ENCODE measurements around the gene GTF2A1.
"Not testable (repeated sequence)": the region's sequence is repeated elsewhere in the genome, so short reads cannot be mapped to it uniquely, and the experiment has no call there.

Gene GTF2A1

DNA sequence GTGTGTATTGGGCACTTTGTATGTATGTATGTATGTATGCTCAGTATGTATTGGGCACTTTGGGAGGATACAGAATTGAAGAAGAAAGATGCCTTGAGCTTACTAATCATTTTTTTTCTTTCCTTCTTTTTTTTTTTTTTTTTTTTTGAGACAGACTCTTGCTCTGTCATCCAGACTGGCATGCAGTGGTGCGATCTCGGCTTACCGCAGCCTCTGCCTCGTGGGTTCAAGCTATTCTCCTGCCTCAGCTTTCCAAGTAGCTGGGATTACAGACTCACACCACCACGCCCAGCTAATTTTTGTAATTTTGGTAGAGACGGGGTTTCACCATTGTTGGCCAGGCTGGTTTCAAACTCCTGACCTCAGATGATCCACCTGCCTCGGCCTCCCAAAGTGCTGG, 3.0 kb upstream of the GTF2A1 start:
- H3K36me3 ChIP-seq (ENCODE audit: control insufficient read depth, insufficient read depth, low read length); H3K27me3 ChIP-seq (ENCODE audit: control insufficient read depth, insufficient read depth, low read length); H3K4me3 ChIP-seq (ENCODE audit: low read depth, low read length); H3K9ac ChIP-seq (ENCODE audit: low read depth, low read length); H3K9me3 ChIP-seq (ENCODE audit: control insufficient read depth, insufficient read depth, low read length); H3K4me1 ChIP-seq (ENCODE audit: control insufficient read depth, insufficient read depth, low read length): not testable (repeated sequence)

DNA sequence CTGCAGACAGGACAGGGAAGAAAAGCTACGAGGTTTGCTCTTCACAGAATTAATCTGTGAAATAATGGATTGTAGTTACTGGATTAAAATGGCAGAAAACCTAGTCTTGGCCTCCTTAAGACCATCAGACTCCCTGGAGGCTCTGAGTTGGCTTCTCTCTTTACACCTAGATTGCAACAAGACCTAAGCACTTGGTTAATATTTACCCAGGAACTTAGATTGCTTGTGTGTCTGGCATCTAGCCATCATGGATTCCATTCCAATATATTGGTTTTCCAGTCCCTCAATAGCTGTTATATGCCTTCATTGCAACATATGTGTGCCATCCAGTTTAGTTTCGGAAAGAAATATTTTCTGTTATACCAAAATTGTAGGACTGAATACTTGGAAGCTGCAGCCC, 1.9 kb upstream of the GTF2A1 start:
- Histone ChIP-seq H3K4me1 (ENCODE audit: control insufficient read depth, insufficient read depth, low read length) (peaks cover 11% of the 10 kb centered on the region), H3K36me3 (ENCODE audit: control insufficient read depth, insufficient read depth, low read length) (no peaks in the 10 kb centered on the region), H3K4me3 (ENCODE audit: low read depth, low read length) (no peak overlapping the region), H3K27me3 (ENCODE audit: control insufficient read depth, insufficient read depth, low read length) (no peaks in the 10 kb centered on the region), H3K9me3 (ENCODE audit: control insufficient read depth, insufficient read depth, low read length) (no peaks in the 10 kb centered on the region), H3K9ac (ENCODE audit: low read depth, low read length) (no peak overlapping the region)

DNA sequence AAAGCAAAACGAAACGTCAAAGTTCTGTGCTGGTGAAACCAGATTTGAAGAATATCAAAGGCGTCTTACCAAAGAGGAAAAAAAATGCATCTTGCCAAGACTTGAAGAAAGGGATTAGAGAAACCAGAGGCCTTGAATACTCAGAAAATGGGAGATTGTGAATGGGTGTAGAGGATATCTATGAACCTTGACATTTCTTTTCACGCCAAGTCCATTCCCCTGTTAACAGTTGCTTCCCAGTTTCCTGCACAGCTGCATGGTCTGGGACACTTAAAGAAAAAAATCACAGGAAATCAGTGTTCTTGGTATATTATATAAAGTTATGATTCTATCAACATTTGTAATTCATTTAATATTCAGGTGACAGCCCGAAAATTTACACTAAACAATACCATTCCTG, 1.4 kb upstream of the GTF2A1 start:
- no peaks in the 10 kb centered on the region for H3K27me3 ChIP-seq (ENCODE audit: control insufficient read depth, insufficient read depth, low read length)
- peaks cover 17% of the 10 kb centered on the region for H3K4me1 ChIP-seq (ENCODE audit: control insufficient read depth, insufficient read depth, low read length)
- H3K9ac ChIP-seq (ENCODE audit: low read depth, low read length): peak overlapping the region; percentile 91
- peak overlapping the region; percentile 95 for H3K4me3 ChIP-seq (ENCODE audit: low read depth, low read length)
- H3K9me3 ChIP-seq (ENCODE audit: control insufficient read depth, insufficient read depth, low read length): no peaks in the 10 kb centered on the region
- H3K36me3 ChIP-seq (ENCODE audit: control insufficient read depth, insufficient read depth, low read length): no peaks in the 10 kb centered on the region

DNA sequence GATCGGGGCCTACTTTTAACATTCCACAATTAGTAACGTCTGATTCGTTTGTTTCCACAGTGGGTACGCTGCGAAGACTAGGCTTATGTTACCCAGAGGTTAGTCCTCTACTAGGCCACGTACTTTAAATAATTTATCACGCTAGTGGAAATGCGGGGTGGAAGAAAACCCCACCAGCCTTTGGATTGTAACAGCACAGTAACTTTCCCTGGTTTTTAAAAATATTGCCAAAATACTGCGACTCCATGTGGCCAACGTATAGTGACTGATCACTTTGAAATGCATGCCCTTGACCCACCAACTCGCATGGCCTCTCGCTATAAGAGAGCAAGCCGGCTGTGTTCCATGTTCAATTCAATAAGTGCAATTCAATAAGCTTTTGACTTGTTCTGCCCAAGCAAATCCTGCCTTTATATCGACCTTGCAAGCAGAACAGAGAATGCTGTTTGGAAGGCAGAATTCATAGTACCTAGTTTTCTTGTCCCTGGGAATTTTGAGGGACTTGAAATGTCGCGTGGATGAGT, 882 bp upstream of the GTF2A1 start:
- Histone ChIP-seq H3K9ac (ENCODE audit: low read depth, low read length) (peak overlapping the region; percentile 91), H3K36me3 (ENCODE audit: control insufficient read depth, insufficient read depth, low read length) (no peaks in the 10 kb centered on the region), H3K4me1 (ENCODE audit: control insufficient read depth, insufficient read depth, low read length) (peaks cover 18% of the 10 kb centered on the region), H3K9me3 (ENCODE audit: control insufficient read depth, insufficient read depth, low read length) (no peaks in the 10 kb centered on the region), H3K27me3 (ENCODE audit: control insufficient read depth, insufficient read depth, low read length) (no peaks in the 10 kb centered on the region), H3K4me3 (ENCODE audit: low read depth, low read length) (peak overlapping the region; percentile 95)

DNA sequence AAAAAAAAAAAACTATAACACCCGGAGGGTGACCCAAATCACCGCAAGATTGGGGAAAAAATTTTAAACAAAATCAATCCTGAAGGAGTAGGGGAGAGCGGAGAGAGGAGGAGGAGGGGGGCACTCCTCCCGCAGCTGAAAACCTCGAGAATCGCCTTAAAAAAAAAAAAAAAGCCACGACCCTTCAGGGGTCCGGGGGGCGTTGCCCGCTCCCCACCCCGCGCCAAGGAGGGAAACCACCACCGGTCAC, 254 bp downstream of the GTF2A1 start:
- H3K9ac ChIP-seq (ENCODE audit: low read depth, low read length): peak overlapping the region; percentile 85
- H3K9me3 ChIP-seq (ENCODE audit: control insufficient read depth, insufficient read depth, low read length): no peaks in the 10 kb centered on the region
- H3K4me1 ChIP-seq (ENCODE audit: control insufficient read depth, insufficient read depth, low read length): peaks cover 18% of the 10 kb centered on the region
- H3K36me3 ChIP-seq (ENCODE audit: control insufficient read depth, insufficient read depth, low read length): peaks cover 3% of the 10 kb centered on the region
- H3K4me3 ChIP-seq (ENCODE audit: low read depth, low read length): peak overlapping the region; percentile 73
- H3K27me3 ChIP-seq (ENCODE audit: control insufficient read depth, insufficient read depth, low read length): no peaks in the 10 kb centered on the region

DNA sequence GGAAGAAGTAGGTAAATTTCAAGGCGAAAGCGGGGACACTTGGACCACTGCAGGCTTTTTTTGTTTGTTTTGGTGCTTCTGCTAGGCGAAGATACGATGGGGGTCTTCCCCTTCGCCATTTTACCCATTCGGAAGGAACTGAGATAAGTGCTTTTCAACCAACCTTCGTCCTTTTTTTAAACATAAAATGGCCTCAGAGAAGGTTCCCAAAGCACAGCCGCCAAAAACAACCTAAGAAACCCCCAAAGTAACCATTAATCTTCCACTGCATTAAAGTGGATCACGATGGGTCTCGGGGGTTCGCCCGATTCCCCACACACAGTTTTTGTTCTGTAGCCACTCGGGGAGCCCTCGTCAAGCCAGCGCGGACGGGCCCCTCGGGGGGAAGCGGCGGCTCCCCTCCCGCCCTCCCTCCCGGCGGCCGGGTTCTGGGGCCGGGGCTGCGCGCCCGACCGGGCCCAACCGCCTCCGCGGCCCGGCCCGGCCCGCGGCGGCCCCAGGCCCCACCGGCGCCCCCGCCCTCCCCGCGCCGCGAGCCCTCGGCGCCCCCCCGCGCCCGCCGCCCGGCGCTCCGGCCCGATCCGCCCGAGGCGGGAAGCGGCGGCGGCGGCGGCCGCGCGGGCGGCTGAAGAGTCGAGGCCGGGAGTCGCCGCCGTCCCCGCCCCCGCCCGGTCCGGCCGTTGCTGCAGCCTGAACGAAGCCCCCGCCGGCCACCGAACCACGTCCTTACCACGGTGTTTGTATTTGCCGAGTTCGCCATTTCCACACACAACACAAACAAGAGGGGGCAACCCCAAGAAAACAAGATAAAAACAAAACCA, 790 bp downstream of the GTF2A1 start:
- Histone ChIP-seq H3K4me1 (ENCODE audit: control insufficient read depth, insufficient read depth, low read length) (peaks cover 18% of the 10 kb centered on the region), H3K27me3 (ENCODE audit: control insufficient read depth, insufficient read depth, low read length) (no peaks in the 10 kb centered on the region), H3K9me3 (ENCODE audit: control insufficient read depth, insufficient read depth, low read length) (no peaks in the 10 kb centered on the region), H3K4me3 (ENCODE audit: low read depth, low read length) (peak overlapping the region; percentile 95), H3K9ac (ENCODE audit: low read depth, low read length) (peak overlapping the region; percentile 98), H3K36me3 (ENCODE audit: control insufficient read depth, insufficient read depth, low read length) (peaks cover 8% of the 10 kb centered on the region)

DNA sequence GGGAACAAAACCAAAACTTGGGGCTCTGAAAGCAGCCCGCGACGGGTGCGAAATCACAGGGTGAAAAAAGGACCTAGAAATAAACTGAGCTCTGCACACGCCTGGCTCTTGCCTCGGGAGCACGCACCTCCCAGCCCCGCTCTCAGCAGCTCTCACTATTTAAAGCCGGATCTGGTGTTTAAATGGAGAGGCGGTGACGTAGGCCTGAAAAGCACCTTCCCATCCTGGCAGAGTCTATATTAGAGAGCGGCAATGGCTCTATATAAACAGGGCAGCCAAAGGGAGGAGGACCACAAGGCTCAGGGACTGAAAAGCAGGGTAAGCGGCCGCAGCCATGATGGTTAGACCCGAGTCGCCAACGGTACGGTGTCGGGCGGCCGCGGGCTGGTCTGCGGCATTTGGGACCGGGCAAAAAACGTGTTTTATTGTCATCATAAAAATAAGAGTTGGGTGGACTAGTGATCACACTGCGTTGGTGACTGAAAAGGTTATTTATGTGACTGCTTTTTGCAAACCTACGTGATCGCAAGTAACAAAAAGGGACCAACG, 1.5 kb downstream of the GTF2A1 start:
- Histone ChIP-seq H3K4me1 (ENCODE audit: control insufficient read depth, insufficient read depth, low read length) (peaks cover 18% of the 10 kb centered on the region), H3K9ac (ENCODE audit: low read depth, low read length) (peak overlapping the region; percentile 98), H3K36me3 (ENCODE audit: control insufficient read depth, insufficient read depth, low read length) (peaks cover 8% of the 10 kb centered on the region), H3K27me3 (ENCODE audit: control insufficient read depth, insufficient read depth, low read length) (no peaks in the 10 kb centered on the region), H3K4me3 (ENCODE audit: low read depth, low read length) (peak overlapping the region; percentile 95), H3K9me3 (ENCODE audit: control insufficient read depth, insufficient read depth, low read length) (no peaks in the 10 kb centered on the region)

DNA sequence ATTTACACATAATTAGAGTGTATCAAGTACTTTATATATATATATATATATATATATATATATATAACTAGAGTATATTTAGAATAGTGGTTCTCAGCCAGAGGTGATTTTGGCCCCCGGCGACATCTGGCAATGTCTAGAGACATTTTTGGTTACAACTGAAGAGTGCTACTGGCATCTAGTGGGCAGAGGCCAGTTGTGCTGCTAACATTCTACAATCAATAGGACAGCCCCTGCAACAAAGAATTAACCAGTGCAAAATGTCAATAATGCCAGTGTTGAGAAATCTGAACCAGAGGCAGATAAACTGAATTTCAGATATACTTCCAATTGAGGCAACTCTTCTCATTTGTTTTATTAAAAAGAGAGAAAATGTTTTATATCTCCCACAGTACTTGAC, 8.9 kb downstream of the GTF2A1 start:
- Histone ChIP-seq H3K9ac (ENCODE audit: low read depth, low read length) (no peak overlapping the region), H3K36me3 (ENCODE audit: control insufficient read depth, insufficient read depth, low read length) (peaks cover 8% of the 10 kb centered on the region), H3K27me3 (ENCODE audit: control insufficient read depth, insufficient read depth, low read length) (no peaks in the 10 kb centered on the region), H3K4me1 (ENCODE audit: control insufficient read depth, insufficient read depth, low read length) (no peaks in the 10 kb centered on the region), H3K9me3 (ENCODE audit: control insufficient read depth, insufficient read depth, low read length) (no peaks in the 10 kb centered on the region), H3K4me3 (ENCODE audit: low read depth, low read length) (no peak overlapping the region)

DNA sequence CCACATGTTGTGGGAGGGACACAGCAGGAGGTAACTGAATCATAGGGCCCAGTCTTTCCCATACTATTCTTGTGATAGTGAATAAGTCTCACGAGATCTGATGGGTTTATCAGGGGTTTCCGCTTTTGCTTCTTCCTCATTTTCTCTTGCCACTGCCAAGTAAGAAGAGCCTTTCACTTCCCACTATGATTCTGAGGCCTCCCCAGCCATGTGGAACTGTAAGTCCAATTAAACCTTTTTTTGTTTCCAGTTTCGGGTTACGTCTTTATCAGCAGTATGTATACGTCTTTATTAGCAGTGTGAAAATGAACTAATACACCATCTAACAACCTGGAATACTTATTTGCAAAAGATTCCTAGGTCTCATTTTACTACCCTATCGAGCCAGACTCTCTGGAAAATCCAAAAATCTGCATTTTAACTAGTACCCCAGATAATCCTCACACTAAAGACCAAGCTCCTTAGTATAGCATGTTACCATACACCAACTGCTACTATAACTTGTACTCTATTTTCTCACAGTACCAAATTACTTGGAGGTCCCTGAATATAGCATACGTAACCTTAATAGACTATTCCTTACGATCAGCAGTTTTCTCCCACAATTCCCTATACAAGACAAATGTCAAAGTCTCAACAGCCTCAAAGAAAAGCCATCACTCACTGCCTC, 11.5 kb downstream of the GTF2A1 start:
- Histone ChIP-seq H3K9me3 (ENCODE audit: control insufficient read depth, insufficient read depth, low read length) (no peaks in the 10 kb centered on the region), H3K27me3 (ENCODE audit: control insufficient read depth, insufficient read depth, low read length) (no peaks in the 10 kb centered on the region), H3K9ac (ENCODE audit: low read depth, low read length) (no peak overlapping the region), H3K36me3 (ENCODE audit: control insufficient read depth, insufficient read depth, low read length) (peaks cover 2% of the 10 kb centered on the region), H3K4me3 (ENCODE audit: low read depth, low read length) (no peak overlapping the region), H3K4me1 (ENCODE audit: control insufficient read depth, insufficient read depth, low read length) (no peaks in the 10 kb centered on the region)

DNA sequence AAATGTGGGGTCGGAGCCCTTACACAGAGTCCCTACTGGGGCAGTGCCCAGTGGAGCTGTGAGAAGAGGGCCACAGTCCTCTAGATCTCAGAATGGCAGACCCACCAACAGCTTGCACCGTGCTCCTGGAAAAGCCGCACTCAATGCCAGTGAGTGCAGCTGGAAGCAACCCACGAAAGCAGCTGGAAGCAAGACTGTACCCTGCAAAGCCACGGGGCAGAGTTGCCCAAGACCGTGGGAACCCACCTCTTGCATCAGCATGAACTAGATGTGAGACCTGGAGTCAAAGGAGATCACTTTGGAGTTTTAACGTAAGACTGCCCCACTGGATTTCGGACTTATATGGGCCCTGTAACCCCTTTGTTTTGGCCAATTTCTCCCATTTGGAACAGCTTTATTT, 12.3 kb downstream of the GTF2A1 start:
- Histone ChIP-seq H3K9ac (ENCODE audit: low read depth, low read length) (no peak overlapping the region), H3K36me3 (ENCODE audit: control insufficient read depth, insufficient read depth, low read length) (peaks cover 6% of the 10 kb centered on the region), H3K27me3 (ENCODE audit: control insufficient read depth, insufficient read depth, low read length) (no peaks in the 10 kb centered on the region), H3K9me3 (ENCODE audit: control insufficient read depth, insufficient read depth, low read length) (no peaks in the 10 kb centered on the region), H3K4me1 (ENCODE audit: control insufficient read depth, insufficient read depth, low read length) (no peaks in the 10 kb centered on the region), H3K4me3 (ENCODE audit: low read depth, low read length) (no peak overlapping the region)

DNA sequence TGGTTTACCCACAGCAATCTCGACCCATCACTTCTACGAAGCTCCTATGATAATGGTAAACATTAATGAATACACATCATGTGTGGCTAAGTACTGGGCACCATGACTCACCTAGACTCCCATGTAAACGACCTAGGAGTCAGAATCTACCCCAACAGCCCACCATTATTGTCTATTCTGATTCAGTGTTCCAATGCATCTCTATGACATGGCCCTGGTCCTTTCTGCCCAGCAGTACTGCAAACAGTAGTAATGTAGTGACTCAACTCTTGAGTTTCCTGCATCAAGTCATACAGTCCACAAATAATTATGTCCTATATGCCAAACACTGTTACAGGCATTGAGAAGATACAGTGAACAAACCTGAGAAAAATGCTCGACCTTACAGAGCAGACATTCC, 14.6 kb downstream of the GTF2A1 start:
- Histone ChIP-seq H3K4me3 (ENCODE audit: low read depth, low read length) (no peak overlapping the region), H3K4me1 (ENCODE audit: control insufficient read depth, insufficient read depth, low read length) (no peaks in the 10 kb centered on the region), H3K36me3 (ENCODE audit: control insufficient read depth, insufficient read depth, low read length) (peaks cover 6% of the 10 kb centered on the region), H3K27me3 (ENCODE audit: control insufficient read depth, insufficient read depth, low read length) (no peaks in the 10 kb centered on the region), H3K9me3 (ENCODE audit: control insufficient read depth, insufficient read depth, low read length) (no peaks in the 10 kb centered on the region), H3K9ac (ENCODE audit: low read depth, low read length) (no peak overlapping the region)

DNA sequence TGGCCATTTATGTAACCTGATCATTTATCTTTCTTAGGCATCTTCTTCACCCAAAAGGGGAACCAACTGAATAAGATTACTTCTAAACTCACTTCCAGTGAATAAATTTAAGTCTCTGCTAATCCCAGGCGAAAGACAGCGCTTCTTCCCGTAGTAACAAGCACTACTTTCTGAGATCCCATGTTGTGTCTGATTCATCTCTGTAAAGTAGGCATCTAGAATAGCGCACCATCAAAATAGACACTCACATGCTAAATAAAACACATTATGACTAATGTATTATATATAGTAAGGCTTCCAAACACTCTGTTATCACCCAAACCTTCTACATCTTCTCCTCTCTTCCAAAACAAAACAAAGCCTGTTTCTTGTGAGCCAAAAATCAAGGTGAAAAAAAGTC, 15.1 kb downstream of the GTF2A1 start:
- peaks cover 6% of the 10 kb centered on the region for H3K36me3 ChIP-seq (ENCODE audit: control insufficient read depth, insufficient read depth, low read length)
- H3K4me3 ChIP-seq (ENCODE audit: low read depth, low read length): no peak overlapping the region
- no peak overlapping the region for H3K9ac ChIP-seq (ENCODE audit: low read depth, low read length)
- no peaks in the 10 kb centered on the region for H3K4me1 ChIP-seq (ENCODE audit: control insufficient read depth, insufficient read depth, low read length)
- no peaks in the 10 kb centered on the region for H3K9me3 ChIP-seq (ENCODE audit: control insufficient read depth, insufficient read depth, low read length)
- H3K27me3 ChIP-seq (ENCODE audit: control insufficient read depth, insufficient read depth, low read length): no peaks in the 10 kb centered on the region

Measured in iPS-15b (cell line).